ENCODE results near the gene BIN1. TPM values are rescaled to one million over a fixed set of nuclear protein-coding genes. Genes with fewer than 3 reads are reported as not detected.

The BIN1 gene
- total RNA-seq, 4 donors from 2014 or later = 1,150 to 2,167 (median 1,736) TPM

- H3K36me3 ChIP-seq = peaks cover 0 to 36% of the 10 kb centered on the region in 2 donors
- peak overlapping the region; percentile 97 to 100 (median 100) for H3K27ac ChIP-seq
- H3K4me3 ChIP-seq = no peak overlapping the region
- DNase-seq (no peak), ATAC-seq (no peak)
- intact Hi-C loops (cut with DNase I; ENCODE audit: low total_unique reads) (loop anchor here (1.0 to 10.0 kb wide), 4 partner anchors 37 to 347 kb away; partner anchors contain the start of gene MAP3K2), in situ Hi-C loops (cut with MboI; ENCODE audit: low sequenced_read_pairs in 4 of 4) (loop anchor here in 1 of 4 donors (10.0 to 25.0 kb wide), 2 partner anchors 89 to 447 kb away; no protein-coding TSS in a partner anchor)
- no peaks in the 10 kb centered on the region for H3K9me3 ChIP-seq
- TF ChIP-seq CTCF (IDR thresholded peaks at IDR 0.05 in 4 of 5, conservative IDR thresholded peaks at IDR 0.05 in 1 of 5) = no peak
- H3K4me1 ChIP-seq = peaks cover 70 to 93% of the 10 kb centered on the region in 2 donors
- H3K27me3 ChIP-seq = no peaks in the 10 kb centered on the region
These were observed 41.5 kb downstream of the BIN1 start for GRCh38 chr2:127065299-127065939.

- TF ChIP-seq POLR2A (IDR thresholded peaks at IDR 0.05) (peak; percentile 71 to 74), CTCF (IDR thresholded peaks at IDR 0.05 in 4 of 5, conservative IDR thresholded peaks at IDR 0.05 in 1 of 5) (peak in 2 of 5 experiments; percentile 8 to 48)
- DNase-seq (peak; percentile 96 to 99), ATAC-seq (peak; percentile 51 to 64)
- H3K4me1 ChIP-seq = peaks cover 63 to 88% of the 10 kb centered on the region in 2 donors
- H3K4me3 ChIP-seq = peak overlapping the region in 3 of 4 donors; percentile 25 to 33 (median 31)
- in situ Hi-C loops (cut with MboI; ENCODE audit: low sequenced_read_pairs in 4 of 4) = loop anchor here in 1 of 4 donors (10.0 to 25.0 kb wide), 2 partner anchors 90 to 448 kb away; no protein-coding TSS in a partner anchor
- H3K27ac ChIP-seq = peak overlapping the region; percentile 97 to 100 (median 100)
- no peaks in the 10 kb centered on the region for H3K9me3 ChIP-seq
- no peaks in the 10 kb centered on the region for H3K27me3 ChIP-seq
- intact Hi-C loops (cut with DNase I; ENCODE audit: low total_unique reads) = loop anchor here (1.0 to 10.0 kb wide), 4 partner anchors 38 to 348 kb away; partner anchors contain the start of gene MAP3K2
- H3K36me3 ChIP-seq = peaks cover 0 to 36% of the 10 kb centered on the region in 2 donors
These were observed 42.2 kb downstream of the BIN1 start for GRCh38 chr2:127064642-127065250.

GRCh38 chr2:127063701-127064590 lies 43.0 kb downstream of the BIN1 start:
- no peak for TF ChIP-seq CTCF (IDR thresholded peaks at IDR 0.05 in 4 of 5, conservative IDR thresholded peaks at IDR 0.05 in 1 of 5)
- TF ChIP-seq POLR2A (IDR thresholded peaks at IDR 0.05) = no peak
- H3K4me3 ChIP-seq = peak overlapping the region in 3 of 4 donors; percentile 25 to 33 (median 31)
- ATAC-seq (no peak), DNase-seq (no peak)
- peaks cover 55 to 80% of the 10 kb centered on the region in 2 donors for H3K4me1 ChIP-seq
- H3K27ac ChIP-seq = peak overlapping the region; percentile 97 to 100 (median 100)
- H3K36me3 ChIP-seq = peaks cover 0 to 41% of the 10 kb centered on the region in 2 donors
- in situ Hi-C loops (cut with MboI; ENCODE audit: low sequenced_read_pairs in 4 of 4) (loop anchor here in 1 of 4 donors (10.0 to 25.0 kb wide), 2 partner anchors 91 to 448 kb away; no protein-coding TSS in a partner anchor), intact Hi-C loops (cut with DNase I; ENCODE audit: low total_unique reads) (loop anchor here (2.0 to 10.0 kb wide), 2 partner anchors 39 to 321 kb away; partner anchors contain the start of gene MAP3K2)
- H3K27me3 ChIP-seq = no peaks in the 10 kb centered on the region
- no peaks in the 10 kb centered on the region for H3K9me3 ChIP-seq

Measured in gastrocnemius medialis (tissue), 4 donors.